ENCODE data around the gene BMPR1A. TPM values are rescaled to one million over a fixed set of nuclear protein-coding genes. Genes with fewer than 3 reads are reported as not detected.

BMPR1A gene
- total and polyA plus RNA-seq, 12 donors = 4.4 to 55.9 (median 27.0) TPM

GRCh38 chr10:86828145-86828544 lies 71.7 kb downstream of the BMPR1A start:
- no peak for DNase-seq
- H3K36me3 ChIP-seq (replicated peaks in 1 of 2) = no peaks in the 10 kb centered on the region
- H3K4me3 ChIP-seq = no peak overlapping the region
- H3K4me1 ChIP-seq (replicated peaks in 1 of 2) = peaks cover 15 to 17% of the 10 kb centered on the region in 2 donors
- TF ChIP-seq CTCF (IDR thresholded peaks at IDR 0.05) = no peak
- no peak for TF ChIP-seq POLR2A (IDR thresholded peaks at IDR 0.05)
- no peaks in the 10 kb centered on the region for H3K27me3 ChIP-seq
- intact Hi-C loops (cut with DNase I) = no loop called here
- no peak overlapping the region for H3K27ac ChIP-seq
- 86 to 93% (median 90%) methylated on average over 5 of the region's 5 CpGs for WGBS, 4 donors
- H3K9me3 ChIP-seq (replicated peaks in 1 of 3) = no peaks in the 10 kb centered on the region

DNA sequence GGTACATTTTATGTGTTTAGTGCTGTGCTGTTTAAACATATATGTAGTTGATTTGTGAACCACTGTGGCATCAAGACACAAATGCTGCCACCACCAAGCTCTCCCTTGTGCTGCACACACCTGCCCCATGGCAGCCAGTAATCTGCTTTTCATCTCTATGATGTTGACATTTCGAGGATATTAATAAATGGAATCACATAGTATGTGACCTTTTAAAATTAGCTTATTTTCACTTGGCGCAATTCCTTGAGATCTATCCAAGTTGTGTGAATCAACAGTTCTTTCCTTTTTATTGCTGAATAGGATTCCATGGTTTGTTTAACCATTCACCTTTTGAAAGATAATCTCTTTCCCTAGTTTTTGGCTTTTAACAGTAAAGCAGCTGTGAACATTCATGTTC lies 73.1 kb downstream of the BMPR1A start:
- Histone ChIP-seq H3K36me3 (replicated peaks in 1 of 2) (no peaks in the 10 kb centered on the region), H3K9me3 (replicated peaks in 1 of 3) (no peaks in the 10 kb centered on the region), H3K27ac (peak overlapping the region in 1 of 5 donors; percentile 33), H3K4me1 (replicated peaks in 1 of 2) (peaks cover 15 to 24% of the 10 kb centered on the region in 2 donors), H3K4me3 (no peak overlapping the region), H3K27me3 (no peaks in the 10 kb centered on the region)
- intact Hi-C loops (cut with DNase I) = no loop called here
- 24 to 31% (median 27%) methylated on average over 2 of the region's 2 CpGs for WGBS, 4 donors
- no peak for TF ChIP-seq CTCF (IDR thresholded peaks at IDR 0.05)
- no peak for TF ChIP-seq POLR2A (IDR thresholded peaks at IDR 0.05)
- peak in 1 of 7 donors; percentile 26 for DNase-seq

DNA sequence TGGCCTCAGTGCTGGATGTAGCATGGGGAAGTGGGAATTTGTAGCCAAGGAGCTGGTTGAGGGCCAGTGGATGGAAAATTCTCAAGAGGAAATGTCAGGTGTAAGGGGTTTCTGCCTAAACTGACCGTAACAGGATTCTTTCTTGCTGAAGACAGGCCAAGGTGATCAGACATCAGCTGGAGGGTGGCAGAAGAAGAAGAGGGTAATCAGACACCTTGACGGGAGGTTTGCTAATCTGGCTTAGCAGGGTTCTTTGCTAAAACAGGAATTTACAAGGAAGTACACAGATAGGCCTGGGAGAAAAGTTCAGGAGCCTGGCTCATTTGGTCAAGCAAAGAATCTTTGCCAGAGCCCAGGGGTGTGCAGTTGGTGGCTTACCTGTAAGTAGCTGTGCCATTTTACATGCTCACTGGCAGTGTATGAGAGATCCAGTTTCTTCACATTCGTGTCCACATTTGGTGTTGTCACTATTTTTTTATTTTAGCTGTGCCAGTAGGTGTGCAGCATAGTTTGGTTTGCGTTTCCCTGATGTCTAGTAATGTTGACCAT lies 73.7 kb downstream of the BMPR1A start:
- intact Hi-C loops (cut with DNase I) = no loop called here
- 74 to 89% (median 79%) methylated on average over 4 of the region's 4 CpGs for WGBS, 4 donors
- TF ChIP-seq POLR2A (IDR thresholded peaks at IDR 0.05) (no peak), CTCF (IDR thresholded peaks at IDR 0.05) (no peak)
- Histone ChIP-seq H3K27me3 (no peaks in the 10 kb centered on the region), H3K36me3 (replicated peaks in 1 of 2) (no peaks in the 10 kb centered on the region), H3K4me3 (no peak overlapping the region), H3K4me1 (replicated peaks in 1 of 2) (peaks cover 15 to 24% of the 10 kb centered on the region in 2 donors), H3K9me3 (replicated peaks in 1 of 3) (no peaks in the 10 kb centered on the region), H3K27ac (peak overlapping the region in 2 of 5 donors; percentile 33 to 37)
- DNase-seq = no peak

- Histone ChIP-seq H3K4me1 (replicated peaks in 1 of 2) (peaks cover 17 to 30% of the 10 kb centered on the region in 2 donors), H3K27ac (no peak overlapping the region), H3K4me3 (no peak overlapping the region), H3K36me3 (replicated peaks in 1 of 2) (no peaks in the 10 kb centered on the region), H3K27me3 (no peaks in the 10 kb centered on the region), H3K9me3 (replicated peaks in 1 of 3) (no peaks in the 10 kb centered on the region)
- TF ChIP-seq CTCF (IDR thresholded peaks at IDR 0.05) (no peak), POLR2A (IDR thresholded peaks at IDR 0.05) (no peak)
- intact Hi-C loops (cut with DNase I) = no loop called here
- no peak for DNase-seq
These were observed 77.5 kb downstream of the BMPR1A start for GRCh38 chr10:86833969-86834368.
